ENCODE results near the gene SLC43A1. TPM values are rescaled to one million over a fixed set of nuclear protein-coding genes. Genes with fewer than 3 reads are reported as not detected.

SLC43A1 gene
- total RNA-seq, 1 donor from 2014 or later: 16.2 TPM

DNA sequence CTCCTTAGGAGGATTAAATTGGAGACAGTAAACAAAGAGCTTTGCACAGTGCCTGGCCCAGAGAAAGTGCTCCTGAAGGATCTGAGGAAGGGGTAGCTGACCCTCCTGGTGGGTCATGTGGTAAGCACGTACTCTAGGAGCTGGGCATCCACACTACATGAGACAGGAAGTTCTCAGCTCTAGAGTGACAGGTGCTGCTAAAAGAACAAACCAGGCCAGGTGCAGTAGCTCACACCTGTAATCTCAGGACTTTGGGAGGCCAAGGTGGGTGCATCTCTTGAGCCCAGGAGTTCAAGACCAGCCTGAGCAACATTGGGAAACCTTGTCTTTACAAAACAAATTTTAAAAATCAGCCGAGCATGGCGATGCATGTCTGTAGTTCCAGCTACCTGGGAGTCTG, 13.1 kb downstream of the SLC43A1 start:
- Mint-ChIP-seq H3K4me3 (ENCODE audit: unreplicated experiment) (no peak overlapping the region), H3K36me3 (ENCODE audit: unreplicated experiment) (peaks cover 2% of the 10 kb centered on the region), H3K9me3 (ENCODE audit: unreplicated experiment) (no peaks in the 10 kb centered on the region), H3K27ac (ENCODE audit: unreplicated experiment) (no peak overlapping the region), H3K4me1 (ENCODE audit: unreplicated experiment) (peaks cover 12% of the 10 kb centered on the region), H3K27me3 (ENCODE audit: unreplicated experiment) (no peaks in the 10 kb centered on the region)
- TF ChIP-seq, protein P1, sequence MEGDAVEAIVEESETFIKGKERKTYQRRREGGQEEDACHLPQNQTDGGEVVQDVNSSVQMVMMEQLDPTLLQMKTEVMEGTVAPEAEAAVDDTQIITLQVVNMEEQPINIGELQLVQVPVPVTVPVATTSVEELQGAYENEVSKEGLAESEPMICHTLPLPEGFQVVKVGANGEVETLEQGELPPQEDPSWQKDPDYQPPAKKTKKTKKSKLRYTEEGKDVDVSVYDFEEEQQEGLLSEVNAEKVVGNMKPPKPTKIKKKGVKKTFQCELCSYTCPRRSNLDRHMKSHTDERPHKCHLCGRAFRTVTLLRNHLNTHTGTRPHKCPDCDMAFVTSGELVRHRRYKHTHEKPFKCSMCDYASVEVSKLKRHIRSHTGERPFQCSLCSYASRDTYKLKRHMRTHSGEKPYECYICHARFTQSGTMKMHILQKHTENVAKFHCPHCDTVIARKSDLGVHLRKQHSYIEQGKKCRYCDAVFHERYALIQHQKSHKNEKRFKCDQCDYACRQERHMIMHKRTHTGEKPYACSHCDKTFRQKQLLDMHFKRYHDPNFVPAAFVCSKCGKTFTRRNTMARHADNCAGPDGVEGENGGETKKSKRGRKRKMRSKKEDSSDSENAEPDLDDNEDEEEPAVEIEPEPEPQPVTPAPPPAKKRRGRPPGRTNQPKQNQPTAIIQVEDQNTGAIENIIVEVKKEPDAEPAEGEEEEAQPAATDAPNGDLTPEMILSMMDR (IDR thresholded peaks at IDR 0.05): no peak
- no peak for DNase-seq (ENCODE audit: extremely low spot score, unreplicated experiment)

DNA sequence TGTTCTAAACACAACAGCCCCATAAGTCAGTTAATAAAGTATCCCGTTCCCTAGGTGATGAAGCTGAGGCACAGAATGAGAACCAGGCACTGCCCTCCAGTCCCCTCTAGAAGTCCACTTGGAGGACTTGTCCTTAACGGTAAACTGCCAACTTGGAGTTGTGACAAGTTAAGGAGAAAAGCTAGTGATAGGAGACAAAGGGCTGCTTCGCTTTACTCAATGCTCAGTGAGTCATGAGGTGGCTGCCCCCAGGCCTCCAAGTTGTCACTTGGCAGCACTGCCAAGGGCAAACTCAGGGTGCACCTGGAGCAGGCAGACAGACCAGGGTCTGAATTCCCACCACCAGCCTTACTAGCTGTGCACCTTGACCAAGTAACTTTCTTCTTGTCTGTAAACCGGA, 13.5 kb downstream of the SLC43A1 start:
- no peak for DNase-seq (ENCODE audit: extremely low spot score, unreplicated experiment)
- no peaks in the 10 kb centered on the region for H3K27me3 Mint-ChIP-seq (ENCODE audit: unreplicated experiment)
- H3K4me1 Mint-ChIP-seq (ENCODE audit: unreplicated experiment): peaks cover 12% of the 10 kb centered on the region
- TF ChIP-seq, protein P1 (IDR thresholded peaks at IDR 0.05): no peak
- no peak overlapping the region for H3K27ac Mint-ChIP-seq (ENCODE audit: unreplicated experiment)
- no peak overlapping the region for H3K4me3 Mint-ChIP-seq (ENCODE audit: unreplicated experiment)
- H3K9me3 Mint-ChIP-seq (ENCODE audit: unreplicated experiment): no peaks in the 10 kb centered on the region
- peaks cover 2% of the 10 kb centered on the region for H3K36me3 Mint-ChIP-seq (ENCODE audit: unreplicated experiment)

DNA sequence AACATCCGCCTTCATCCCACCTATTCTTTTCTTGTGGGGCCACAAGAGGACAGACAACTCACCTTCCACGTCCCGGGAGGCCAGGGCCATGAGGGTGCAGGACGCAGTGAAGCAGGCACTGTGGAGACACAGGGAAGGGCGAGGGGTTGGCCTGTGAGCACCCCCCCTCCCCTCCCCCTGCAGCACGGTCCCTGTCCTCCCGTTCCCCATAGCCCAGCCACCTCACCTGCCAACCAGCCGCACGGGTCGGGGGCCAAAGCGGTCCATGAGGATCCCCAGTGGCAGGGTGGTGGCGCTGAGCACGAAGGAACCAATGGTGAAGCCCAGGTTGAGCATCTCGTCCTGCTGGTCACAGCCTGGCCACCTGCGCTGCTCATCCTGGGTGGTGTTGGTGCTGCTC, 14.6 kb downstream of the SLC43A1 start:
- Mint-ChIP-seq H3K4me3 (ENCODE audit: unreplicated experiment) (no peak overlapping the region), H3K9me3 (ENCODE audit: unreplicated experiment) (no peaks in the 10 kb centered on the region), H3K27ac (ENCODE audit: unreplicated experiment) (no peak overlapping the region), H3K36me3 (ENCODE audit: unreplicated experiment) (peaks cover 2% of the 10 kb centered on the region), H3K27me3 (ENCODE audit: unreplicated experiment) (no peaks in the 10 kb centered on the region), H3K4me1 (ENCODE audit: unreplicated experiment) (peaks cover 12% of the 10 kb centered on the region)
- TF ChIP-seq, protein P1 (IDR thresholded peaks at IDR 0.05): no peak
- no peak for DNase-seq (ENCODE audit: extremely low spot score, unreplicated experiment)

- Mint-ChIP-seq H3K27me3 (ENCODE audit: unreplicated experiment) (no peaks in the 10 kb centered on the region), H3K4me3 (ENCODE audit: unreplicated experiment) (no peak overlapping the region), H3K4me1 (ENCODE audit: unreplicated experiment) (peaks cover 12% of the 10 kb centered on the region), H3K27ac (ENCODE audit: unreplicated experiment) (peak overlapping the region; percentile 74), H3K9me3 (ENCODE audit: unreplicated experiment) (no peaks in the 10 kb centered on the region), H3K36me3 (ENCODE audit: unreplicated experiment) (peaks cover 2% of the 10 kb centered on the region)
- DNase-seq (ENCODE audit: extremely low spot score, unreplicated experiment): no peak
- TF ChIP-seq, protein P1 (IDR thresholded peaks at IDR 0.05): no peak
These were observed 15.0 kb downstream of the SLC43A1 start for GRCh38 chr11:57500515-57500914.

- DNase-seq (ENCODE audit: extremely low spot score, unreplicated experiment): no peak
- H3K4me1 Mint-ChIP-seq (ENCODE audit: unreplicated experiment): peaks cover 12% of the 10 kb centered on the region
- TF ChIP-seq, protein P1 (IDR thresholded peaks at IDR 0.05): no peak
- H3K27ac Mint-ChIP-seq (ENCODE audit: unreplicated experiment): peak overlapping the region; percentile 74
- no peaks in the 10 kb centered on the region for H3K27me3 Mint-ChIP-seq (ENCODE audit: unreplicated experiment)
- H3K9me3 Mint-ChIP-seq (ENCODE audit: unreplicated experiment): no peaks in the 10 kb centered on the region
- peaks cover 2% of the 10 kb centered on the region for H3K36me3 Mint-ChIP-seq (ENCODE audit: unreplicated experiment)
- peak overlapping the region; percentile 57 for H3K4me3 Mint-ChIP-seq (ENCODE audit: unreplicated experiment)
These were observed 15.5 kb downstream of the SLC43A1 start for GRCh38 chr11:57499983-57500461.

All from osteocyte (in vitro differentiated cells).